ENCODE results near the gene FRMD4A. TPM values are rescaled to one million over a fixed set of nuclear protein-coding genes. Genes with fewer than 3 reads are reported as not detected.

Gene FRMD4A
- total RNA-seq, 1 experiment from 2014 or later: 19.6 TPM

DNA sequence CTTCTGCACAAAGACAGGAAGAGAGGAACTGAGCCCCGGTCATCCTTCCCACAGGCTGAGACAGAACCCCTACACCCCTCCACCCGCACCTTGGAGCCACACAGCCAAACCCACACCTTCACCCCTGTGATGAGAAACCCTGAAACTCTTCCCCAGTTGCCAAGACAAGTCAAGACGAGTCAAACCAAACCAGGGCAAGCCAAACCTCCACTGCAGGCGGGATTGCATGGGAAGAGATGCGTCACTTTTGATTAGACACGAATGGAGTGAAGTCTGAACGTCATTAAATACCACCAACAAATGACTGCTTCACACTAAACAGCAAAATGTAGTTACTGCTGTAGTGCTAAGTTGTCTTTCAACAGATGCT is 670.2 kb downstream of the FRMD4A start:
- Histone ChIP-seq H4K91ac (ENCODE audit: insufficient read length, low read depth, low read length) (no peak overlapping the region), H3K9ac (ENCODE audit: extremely low read depth, insufficient read length, low read length) (no peak overlapping the region), H3K4ac (ENCODE audit: low read depth, low read length) (no peak overlapping the region), H4K20me1 (ENCODE audit: control insufficient read depth, insufficient read depth, insufficient read length) (no peaks in the 10 kb centered on the region), H4K8ac (replicated peaks; ENCODE audit: insufficient read length, low read depth, low read length) (no peak overlapping the region), H3K27me3 (ENCODE audit: insufficient read depth, low read length) (no peaks in the 10 kb centered on the region), H2BK120ac (ENCODE audit: low read depth, low read length, poor library complexity, severe bottlenecking) (no peak overlapping the region), H3K14ac (ENCODE audit: insufficient read depth, low read length) (no peak overlapping the region), H3K4me2 (ENCODE audit: insufficient read depth, insufficient read length, low read length) (no peak overlapping the region), H2AFZ (ENCODE audit: low read length) (no peak overlapping the region), H3K27ac (ENCODE audit: insufficient read length, low read depth, low read length) (no peak overlapping the region), H2AK5ac (ENCODE audit: insufficient read length, low read length) (no peak overlapping the region), H3K23ac (ENCODE audit: insufficient read length, low read depth, low read length) (no peak overlapping the region), H3K18ac (ENCODE audit: insufficient read length, low read depth, low read length) (no peak overlapping the region), H3K56ac (ENCODE audit: insufficient read length, low read depth, low read length) (no peak overlapping the region), H2BK5ac (ENCODE audit: insufficient read length, low read length) (no peak overlapping the region), H3K23me2 (ENCODE audit: insufficient read length, low read depth, low read length, poor library complexity, severe bottlenecking) (no peaks in the 10 kb centered on the region), H3K79me1 (ENCODE audit: insufficient read depth, low read depth, low read length, poor library complexity, severe bottlenecking) (no peaks in the 10 kb centered on the region), H3T11ph (ENCODE audit: low read length) (no peak overlapping the region), H3K79me2 (ENCODE audit: insufficient read depth, low read length) (no peaks in the 10 kb centered on the region), H3K4me1 (ENCODE audit: insufficient read depth, low read length) (no peaks in the 10 kb centered on the region), H4K5ac (ENCODE audit: insufficient read length, low read depth, low read length) (no peak overlapping the region), H2BK15ac (ENCODE audit: low read depth, low read length) (no peak overlapping the region), H3K9me3 (ENCODE audit: control insufficient read depth, low read depth, low read length) (no peaks in the 10 kb centered on the region), H2BK12ac (ENCODE audit: insufficient read length, low read depth, low read length) (no peak overlapping the region), H2BK20ac (ENCODE audit: low read depth, low read length, poor library complexity, severe bottlenecking) (no peak overlapping the region)
- Mint-ChIP-seq H3K9me3 (no peaks in the 10 kb centered on the region), H3K27ac (peak overlapping the region; percentile 4 to 92 (median 64); a peak in 5 of 7 replicates), H3K4me3 (no peak overlapping the region), H3K27me3 (ENCODE audit: low read depth) (no peaks in the 10 kb centered on the region), H3K36me3 (ENCODE audit: insufficient read depth in 1 of 3, low read depth in 3 of 3) (peaks cover 11 to 24% (median 23%) of the 10 kb centered on the region in 3 experiments; a peak in 6 of 7 replicates), H3K4me1 (peaks cover 15 to 18% of the 10 kb centered on the region in 2 experiments)
- DNase-seq: no peak
- TF ChIP-seq, protein P1, sequence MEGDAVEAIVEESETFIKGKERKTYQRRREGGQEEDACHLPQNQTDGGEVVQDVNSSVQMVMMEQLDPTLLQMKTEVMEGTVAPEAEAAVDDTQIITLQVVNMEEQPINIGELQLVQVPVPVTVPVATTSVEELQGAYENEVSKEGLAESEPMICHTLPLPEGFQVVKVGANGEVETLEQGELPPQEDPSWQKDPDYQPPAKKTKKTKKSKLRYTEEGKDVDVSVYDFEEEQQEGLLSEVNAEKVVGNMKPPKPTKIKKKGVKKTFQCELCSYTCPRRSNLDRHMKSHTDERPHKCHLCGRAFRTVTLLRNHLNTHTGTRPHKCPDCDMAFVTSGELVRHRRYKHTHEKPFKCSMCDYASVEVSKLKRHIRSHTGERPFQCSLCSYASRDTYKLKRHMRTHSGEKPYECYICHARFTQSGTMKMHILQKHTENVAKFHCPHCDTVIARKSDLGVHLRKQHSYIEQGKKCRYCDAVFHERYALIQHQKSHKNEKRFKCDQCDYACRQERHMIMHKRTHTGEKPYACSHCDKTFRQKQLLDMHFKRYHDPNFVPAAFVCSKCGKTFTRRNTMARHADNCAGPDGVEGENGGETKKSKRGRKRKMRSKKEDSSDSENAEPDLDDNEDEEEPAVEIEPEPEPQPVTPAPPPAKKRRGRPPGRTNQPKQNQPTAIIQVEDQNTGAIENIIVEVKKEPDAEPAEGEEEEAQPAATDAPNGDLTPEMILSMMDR (conservative IDR thresholded peaks at IDR 0.05): no peak
- no CpG with 5 or more reads among the region's 7 CpGs for WGBS (ENCODE audit: extremely low coverage, insufficient read length, low lambda C conversion rate)

Measured in H9 (cell line).